GM12892 (cell line): ENCODE results near the gene ITIH5.

Source experiments
- POLR2A ChIP-seq: IDR thresholded peaks from 2 replicates; pipeline ENCODE4 v1.6.1; 2011; ENCODE audit warnings: low read depth, low read length, control low read depth
- POLR2AphosphoS5 ChIP-seq: IDR thresholded peaks from 2 replicates; pipeline ENCODE4 v1.6.1; 2011; ENCODE audit warnings: low read depth, low read length, control low read depth
- TAF1 ChIP-seq: IDR thresholded peaks from 2 replicates; pipeline ENCODE4 v1.6.1; 2011; ENCODE audit warnings: low read depth, mild to moderate bottlenecking, control low read depth, low read length, borderline replicate concordance

GRCh38 chr10:7583626-7584025 is 83.1 kb downstream of the ITIH5 start:
- TF ChIP-seq POLR2A (no peak), POLR2AphosphoS5 (no peak), TAF1 (no peak)
